Small intestine (tissue), 7 donors: ENCODE measurements around the gene PLCB4. TPM values are rescaled to one million over a fixed set of nuclear protein-coding genes. Genes with fewer than 3 reads are reported as not detected.

Experiments used
- DNase-seq, 2 donors: peaks; one replicate each; pipeline versions ENCODE4 v3.0.0 to v3.0.0-alpha.2; 2013
- FAIRE-seq: peaks from 2 replicates; lab custom pipeline; 2012; peaks lifted over from hg19 to GRCh38; lab: Jason Lieb, UNC
- H3K27ac ChIP-seq, 3 donors: one replicate each; pipeline ENCODE4 v1.5.1; 2013; ENCODE audit warnings: low read length in 2 of 3, mild to moderate bottlenecking in 2 of 3, control low read depth in 1 of 3, inconsistent platforms in 1 of 3, low read depth in 1 of 3, moderate library complexity in 1 of 3
- H3K27me3 ChIP-seq, 3 donors: one replicate each; pipeline ENCODE4 v1.6.1; 2013; ENCODE audit warnings: low read length in 3 of 3, inconsistent platforms in 1 of 3; ENCODE audit not compliant: control insufficient read depth in 3 of 3, insufficient read depth in 3 of 3
- H3K36me3 ChIP-seq, 3 donors: one replicate each; pipeline ENCODE4 v1.6.1; 2013; ENCODE audit warnings: low read length in 3 of 3, inconsistent platforms in 1 of 3, low read depth in 1 of 3, mild to moderate bottlenecking in 1 of 3, moderate library complexity in 1 of 3; ENCODE audit not compliant: control insufficient read depth in 3 of 3, insufficient read depth in 2 of 3
- H3K4me1 ChIP-seq, 3 donors: one replicate each; pipeline ENCODE4 v1.6.1; 2013; ENCODE audit warnings: low read length in 2 of 3, inconsistent platforms in 1 of 3, low read depth in 1 of 3, mild to moderate bottlenecking in 1 of 3, moderate library complexity in 1 of 3; ENCODE audit not compliant: control insufficient read depth in 3 of 3, insufficient read depth in 2 of 3
- H3K4me3 ChIP-seq, 3 donors: one replicate each; pipeline ENCODE4 v1.5.1; 2013; ENCODE audit warnings: low read length in 3 of 3, control low read depth in 1 of 3, inconsistent platforms in 1 of 3, low read depth in 1 of 3, mild to moderate bottlenecking in 1 of 3, moderate library complexity in 1 of 3
- H3K9me3 ChIP-seq, 2 donors: one replicate each; pipeline ENCODE4 v1.6.1; 2013; ENCODE audit warnings: low read depth in 1 of 2, low read length in 1 of 2; ENCODE audit not compliant: control insufficient read depth in 2 of 2, insufficient read depth in 1 of 2
- WGBS, 3 donors: extraction: QIAGEN DNeasy Blood & Tissue Kit; methylation state at CpG; one replicate each; pipeline ENCODE4 v1.1.7; 2013; 5-methylcytosine and 5-hydroxymethylcytosine counted together
- polyA plus RNA-seq, 4 donors: library from polyadenylated mRNA; stranded (reverse) in 3 of 4; unstranded in 1 of 4; fragments of 200-250 nt in 3 of 4; fragments of 120-200 nt in 1 of 4; gene quantifications; one replicate each; pipeline versions ENCODE4 v1.2.1 to v1.2.3, GENCODE V29; 2013
- donor health status: healthy with polysubstance abuse.
- donor health status: control.
- donor health status: control.
- donor health status: Bipolar disorder and iron deficiency.
- donor health status: healthy.

Gene PLCB4
- polyA plus RNA-seq, 4 donors = under 0.01 to 14.4 (median 3.4) TPM

DNA sequence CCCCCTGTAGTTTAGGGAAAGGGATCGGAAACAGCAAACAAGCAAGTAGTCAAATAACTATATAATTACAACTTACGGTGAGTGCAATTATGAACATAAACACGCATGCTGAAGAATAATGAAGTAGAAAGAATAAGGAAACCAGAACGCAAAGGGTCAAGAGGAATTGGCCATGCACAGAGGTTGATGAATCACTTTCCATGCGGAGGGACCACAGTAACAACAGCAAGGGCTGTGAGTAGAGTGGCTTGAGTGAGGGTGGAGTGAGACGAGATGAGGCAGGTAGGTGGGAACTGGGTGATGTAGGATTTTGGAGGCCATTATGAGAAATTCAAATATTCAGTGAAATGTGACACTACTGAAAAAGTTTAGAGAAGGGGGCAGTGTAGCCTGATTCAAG lies 333.3 kb downstream of the PLCB4 start:
- 87 to 90% (median 90%) methylated on average over 6 of the region's 6 CpGs for WGBS, 3 donors
- H3K4me1 ChIP-seq = no peaks in the 10 kb centered on the region
- no peaks in the 10 kb centered on the region for H3K9me3 ChIP-seq
- no peak for FAIRE-seq
- H3K27ac ChIP-seq = no peak overlapping the region
- H3K27me3 ChIP-seq = no peaks in the 10 kb centered on the region
- no peak for DNase-seq
- peaks cover 0 to 7% (median 0%) of the 10 kb centered on the region in 3 donors for H3K36me3 ChIP-seq
- H3K4me3 ChIP-seq = no peak overlapping the region

DNA sequence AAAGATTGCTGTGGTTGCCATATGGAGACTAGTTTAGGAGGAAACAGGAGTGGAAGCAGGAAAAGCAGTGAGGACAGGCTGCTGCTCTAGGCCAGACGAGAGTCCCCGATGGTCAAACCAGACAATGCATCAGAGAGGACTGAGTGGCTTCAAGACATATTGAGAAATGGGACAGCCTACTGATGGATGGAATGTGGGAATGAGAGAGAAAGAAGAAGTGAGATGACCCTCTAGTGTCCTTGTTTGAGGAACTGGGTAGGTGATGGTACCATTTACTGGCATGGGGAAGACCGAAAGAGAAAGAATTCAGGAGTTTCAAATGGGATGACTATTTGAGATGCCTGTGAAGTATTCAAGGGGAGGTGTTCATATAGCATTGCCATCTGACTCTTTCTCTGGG lies 333.7 kb downstream of the PLCB4 start:
- no peak for DNase-seq

DNA sequence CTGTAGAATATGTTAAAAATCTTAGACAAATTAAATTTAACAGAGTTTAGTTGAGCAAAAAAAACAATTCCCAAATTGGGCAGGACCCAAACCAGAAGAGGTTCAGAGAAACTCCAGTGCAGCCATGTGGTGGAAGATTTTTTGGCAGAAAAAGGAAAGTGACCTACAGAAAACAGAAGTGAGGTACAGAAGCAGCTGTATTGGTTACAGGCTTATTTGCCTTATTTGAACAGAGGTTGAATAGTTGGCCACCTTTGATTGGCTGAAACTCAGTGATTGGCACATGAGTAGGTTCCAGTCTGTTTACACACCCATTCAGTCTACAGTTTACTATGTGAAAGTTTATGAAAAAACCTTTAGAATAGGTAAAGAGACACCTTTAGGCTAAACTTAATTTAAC lies 334.6 kb downstream of the PLCB4 start:
- H3K27me3 ChIP-seq = no peaks in the 10 kb centered on the region
- FAIRE-seq (no peak), DNase-seq (no peak)
- no peaks in the 10 kb centered on the region for H3K9me3 ChIP-seq
- H3K36me3 ChIP-seq = peaks cover 0 to 7% (median 0%) of the 10 kb centered on the region in 3 donors
- no peaks in the 10 kb centered on the region for H3K4me1 ChIP-seq
- no peak overlapping the region for H3K27ac ChIP-seq
- no peak overlapping the region for H3K4me3 ChIP-seq

More for the DNA sequence above, 333.7 kb downstream of the PLCB4 start:
- Histone ChIP-seq H3K27ac (no peak overlapping the region), H3K9me3 (no peaks in the 10 kb centered on the region), H3K27me3 (no peaks in the 10 kb centered on the region), H3K36me3 (peaks cover 0 to 7% (median 0%) of the 10 kb centered on the region in 3 donors), H3K4me1 (no peaks in the 10 kb centered on the region), H3K4me3 (no peak overlapping the region)
- no peak for FAIRE-seq
- WGBS, 3 donors = 94 to 99% (median 97%) methylated on average over 3 of the region's 3 CpGs

DNA sequence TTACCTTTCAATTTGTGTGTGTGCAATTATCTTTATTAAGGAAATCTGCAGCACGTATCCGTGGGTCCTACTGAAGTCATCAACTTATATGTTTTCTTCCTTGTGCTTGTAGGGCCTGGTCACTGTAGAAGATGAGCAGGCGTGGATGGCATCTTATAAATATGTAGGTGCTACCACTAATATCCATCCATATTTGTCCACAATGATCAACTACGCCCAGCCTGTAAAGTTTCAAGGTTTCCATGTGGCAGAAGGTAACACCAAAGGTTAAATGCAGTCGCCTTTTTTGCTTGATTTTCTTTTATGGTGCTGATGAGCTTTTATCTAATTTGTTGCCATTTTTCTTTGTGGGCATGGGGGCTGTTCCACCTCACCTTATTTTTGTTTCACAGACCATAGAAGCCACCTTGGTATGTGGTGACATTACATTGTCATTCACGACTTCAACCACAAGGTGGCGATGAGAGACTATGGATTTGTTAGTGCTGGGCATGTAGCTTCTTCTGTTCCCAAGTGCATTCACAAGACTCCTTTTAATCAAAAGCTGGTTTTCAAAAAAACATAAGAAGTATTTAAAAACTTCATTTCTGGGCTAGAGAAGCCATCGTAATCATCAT lies 339.0 kb downstream of the PLCB4 start:
- FAIRE-seq (peak; percentile 76), DNase-seq (peak; percentile 68 to 73)
- 46 to 47% (median 47%) methylated on average over 8 of the region's 8 CpGs for WGBS, 3 donors
- H3K27ac ChIP-seq = no peak overlapping the region
- H3K4me3 ChIP-seq = no peak overlapping the region
- H3K27me3 ChIP-seq = no peaks in the 10 kb centered on the region
- peaks cover 0 to 2% (median 0%) of the 10 kb centered on the region in 3 donors for H3K36me3 ChIP-seq
- H3K4me1 ChIP-seq = no peaks in the 10 kb centered on the region
- H3K9me3 ChIP-seq = no peaks in the 10 kb centered on the region

DNA sequence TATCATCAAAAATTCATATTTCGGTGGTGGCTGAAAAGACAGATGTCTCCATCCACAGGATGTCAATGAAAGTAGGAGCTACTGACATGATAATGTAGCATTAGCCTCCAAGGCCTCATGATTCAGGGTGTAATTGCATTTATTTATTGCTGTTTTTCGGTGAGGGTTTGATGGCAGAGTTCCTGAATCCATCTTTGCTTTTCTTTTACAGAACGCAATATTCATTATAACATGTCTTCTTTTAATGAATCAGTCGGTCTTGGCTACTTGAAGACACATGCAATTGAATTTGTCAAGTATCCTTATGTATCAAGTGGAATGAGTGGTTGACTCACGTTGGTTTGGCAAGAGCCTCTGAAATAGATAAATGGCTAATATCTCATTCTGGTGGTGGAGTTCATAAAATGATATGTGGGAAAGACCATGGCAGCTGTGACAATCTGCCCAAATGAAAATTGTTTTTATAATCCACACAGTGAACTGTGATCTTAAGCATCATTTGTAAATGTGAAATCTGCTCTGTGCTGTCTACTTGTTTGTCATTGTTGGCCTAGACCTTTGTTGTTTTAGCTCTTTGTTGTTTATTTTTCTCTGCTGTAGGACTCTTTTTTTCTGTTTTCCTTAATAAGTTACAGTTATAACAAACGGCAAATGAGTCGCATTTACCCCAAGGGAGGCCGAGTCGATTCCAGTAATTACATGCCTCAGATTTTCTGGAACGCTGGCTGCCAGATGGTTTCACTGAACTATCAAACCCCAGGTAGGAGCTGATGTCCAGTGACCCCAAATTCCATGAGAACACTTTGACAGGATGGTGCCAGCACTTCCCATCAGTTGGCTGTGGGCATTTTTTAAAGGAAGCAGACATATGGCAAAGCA lies 339.8 kb downstream of the PLCB4 start:
- H3K4me3 ChIP-seq = no peak overlapping the region
- FAIRE-seq (no peak), DNase-seq (no peak)
- no peaks in the 10 kb centered on the region for H3K27me3 ChIP-seq
- peaks cover 0 to 5% (median 0%) of the 10 kb centered on the region in 3 donors for H3K36me3 ChIP-seq
- 71 to 78% (median 71%) methylated on average over 10 of the region's 10 CpGs for WGBS, 3 donors
- H3K27ac ChIP-seq = no peak overlapping the region
- no peaks in the 10 kb centered on the region for H3K9me3 ChIP-seq
- H3K4me1 ChIP-seq = no peaks in the 10 kb centered on the region

DNA sequence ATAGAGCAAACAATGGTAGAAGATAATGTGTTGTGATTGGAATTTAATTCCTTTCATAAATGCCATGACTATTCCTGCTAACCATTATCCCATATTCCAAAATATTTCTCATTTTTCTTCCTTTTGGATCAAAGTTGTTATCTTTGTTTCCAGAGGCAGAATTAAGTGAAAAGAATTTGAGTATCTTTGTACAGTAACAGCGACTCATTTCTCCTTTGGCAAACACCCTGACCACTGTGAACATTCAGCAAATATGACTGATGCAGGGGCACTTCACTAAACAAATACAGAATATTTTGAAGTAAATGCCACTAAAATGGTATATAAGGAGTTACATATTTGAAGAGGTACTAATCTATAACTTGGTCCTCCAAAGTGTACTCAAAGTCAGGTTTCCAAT lies 340.5 kb downstream of the PLCB4 start:
- Histone ChIP-seq H3K4me1 (no peaks in the 10 kb centered on the region), H3K9me3 (no peaks in the 10 kb centered on the region), H3K4me3 (no peak overlapping the region), H3K27ac (no peak overlapping the region), H3K36me3 (peaks cover 0 to 11% (median 0%) of the 10 kb centered on the region in 3 donors), H3K27me3 (no peaks in the 10 kb centered on the region)
- DNase-seq = no peak
- WGBS, 3 donors = 78 to 97% (median 85%) methylated on average over 1 of the region's 1 CpG
- FAIRE-seq = no peak

DNA sequence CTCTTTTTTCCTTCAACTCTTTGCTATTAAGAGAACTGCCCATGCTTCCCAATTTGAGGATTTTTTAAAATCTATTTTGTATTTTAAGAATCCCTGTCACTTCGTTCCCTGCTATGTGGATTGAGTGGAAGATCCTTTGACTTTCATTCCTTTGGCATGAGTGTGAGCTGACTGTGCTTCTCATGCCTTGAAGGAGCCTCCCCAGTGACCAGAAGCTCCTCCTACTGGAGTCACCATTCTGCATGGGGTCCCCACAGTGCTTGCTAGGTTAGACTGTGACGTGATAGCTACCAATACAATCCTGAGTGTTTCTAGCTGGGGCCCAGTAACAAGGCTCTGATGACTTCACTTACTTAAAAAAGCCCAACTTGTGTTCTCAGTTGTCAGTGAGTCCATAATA lies 341.1 kb downstream of the PLCB4 start:
- no peak for FAIRE-seq
- no peaks in the 10 kb centered on the region for H3K27me3 ChIP-seq
- H3K36me3 ChIP-seq = peaks cover 0 to 11% (median 0%) of the 10 kb centered on the region in 3 donors
- H3K4me1 ChIP-seq = no peaks in the 10 kb centered on the region
- H3K4me3 ChIP-seq = no peak overlapping the region
- 73 to 86% (median 86%) methylated on average over 2 of the region's 2 CpGs for WGBS, 3 donors
- no peak overlapping the region for H3K27ac ChIP-seq
- no peak for DNase-seq
- no peaks in the 10 kb centered on the region for H3K9me3 ChIP-seq

DNA sequence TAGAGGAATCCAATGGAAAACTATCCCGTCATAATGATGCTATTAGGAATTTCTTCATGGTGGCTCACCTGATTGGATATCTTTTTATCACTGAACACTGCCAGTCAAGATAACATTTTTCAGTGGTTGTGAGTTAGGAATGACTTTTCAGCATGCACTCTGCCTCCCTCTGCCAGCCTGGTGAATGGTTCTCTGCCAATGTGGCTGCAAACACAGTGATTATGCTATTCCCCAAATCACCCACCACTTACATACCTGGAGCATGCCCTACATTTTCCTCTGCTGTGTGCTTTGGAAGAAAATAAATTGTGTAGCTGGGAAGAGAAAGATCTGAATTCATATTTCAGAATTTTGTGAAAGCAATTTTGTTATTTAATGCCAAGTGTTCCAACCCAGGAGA lies 342.9 kb downstream of the PLCB4 start:
- H3K27ac ChIP-seq = no peak overlapping the region
- H3K9me3 ChIP-seq = no peaks in the 10 kb centered on the region
- 61 to 80% (median 69%) methylated on average over 1 of the region's 1 CpG for WGBS, 3 donors
- no peaks in the 10 kb centered on the region for H3K27me3 ChIP-seq
- H3K4me3 ChIP-seq = no peak overlapping the region
- no peaks in the 10 kb centered on the region for H3K4me1 ChIP-seq
- FAIRE-seq = no peak
- peaks cover 0 to 11% (median 0%) of the 10 kb centered on the region in 3 donors for H3K36me3 ChIP-seq
- DNase-seq = no peak
